HEK293 (cell line): ENCODE measurements around the gene LAMA2.

ENCODE experiments used
- CTCF ChIA-PET: fragments of 350-600 bp; formaldehyde crosslinking; extraction: SDS; loops from one replicate; lab custom pipeline; 2021; ENCODE audit warnings: antibody characterized with exemption; lab: Yijun Ruan, JAX
- POLR2A ChIA-PET: fragments of 300-600 bp; formaldehyde crosslinking; extraction: SDS; loops from one replicate; lab custom pipeline; 2020; ENCODE audit warnings: antibody characterized with exemption, inconsistent platforms; lab: Yijun Ruan, JAX
- H3K27ac ChIP-seq: fragments of 200-500 bp; sonication (Bioruptor generic); 2 replicates; pipeline ENCODE4 v1.5.1; 2014; ENCODE audit warnings: low read depth, low read length, control low read depth, inconsistent platforms; ENCODE audit errors: extremely low read depth
- H3K36me3 ChIP-seq, 2 experiments: fragments of 200-500 bp in 1 of 2; sonication (Bioruptor generic) in 1 of 2; 1 replicate in 1 of 2; 2 replicates in 1 of 2; pipeline ENCODE4 v1.5.1; 2014 to 2017; ENCODE audit warnings: inconsistent platforms in 2 of 2, low read length in 2 of 2; ENCODE audit not compliant: control insufficient read depth in 2 of 2, insufficient read depth in 1 of 2
- H3K4me1 ChIP-seq: fragments of 200-500 bp; sonication (Bioruptor generic); 2 replicates; pipeline ENCODE4 v1.5.1; 2014; ENCODE audit warnings: mild to moderate bottlenecking, low read length, inconsistent platforms; ENCODE audit not compliant: control insufficient read depth, insufficient read depth
- H3K4me3 ChIP-seq: 2 replicates; pipeline ENCODE4 v1.5.1; 2011; ENCODE audit warnings: low read depth, mild to moderate bottlenecking, control low read depth, low read length, moderate library complexity
- H3K9me3 ChIP-seq: fragments of 200-500 bp; sonication (Bioruptor generic); 2 replicates; pipeline ENCODE4 v1.5.1; 2014; ENCODE audit warnings: low read depth, low read length, inconsistent platforms; ENCODE audit not compliant: control insufficient read depth, insufficient read depth
- FEZF1 ChIP-seq: fragments of 450-650 bp; formaldehyde crosslinking; IDR thresholded peaks from 2 replicates; pipeline ENCODE4 v1.5.1; 2016; ENCODE audit warnings: missing biosample characterization, missing genetic modification characterization
- GLIS1 ChIP-seq: fragments of 450-650 bp; formaldehyde crosslinking; IDR thresholded peaks from 2 replicates; pipeline ENCODE4 v1.5.1; 2016; ENCODE audit warnings: missing biosample characterization, missing genetic modification characterization
- ZNF138 ChIP-seq: fragments of 450-650 bp; formaldehyde crosslinking; IDR thresholded peaks from 2 replicates; pipeline ENCODE4 v1.5.1; 2016; ENCODE audit warnings: missing biosample characterization, missing genetic modification characterization, borderline replicate concordance
- ZNF274 ChIP-seq, 2 experiments: fragments of 200-500 bp in 1 of 2; fragments of 450-650 bp in 1 of 2; sonication (Bioruptor generic) in 1 of 2; formaldehyde crosslinking in 1 of 2; IDR thresholded peaks; 2 replicates each; pipeline versions ENCODE4 v1.5.1 to v1.6.1; 2014 to 2016; ENCODE audit warnings: borderline replicate concordance in 1 of 2, inconsistent platforms in 1 of 2, low read length in 1 of 2, missing biosample characterization in 1 of 2, missing genetic modification characterization in 1 of 2
- ZNF324 ChIP-seq: fragments of 450-650 bp; formaldehyde crosslinking; IDR thresholded peaks from 2 replicates; pipeline ENCODE4 v1.5.1; 2016; ENCODE audit warnings: missing biosample characterization, missing genetic modification characterization
- ZNF391 ChIP-seq: fragments of 450-650 bp; formaldehyde crosslinking; IDR thresholded peaks from 2 replicates; pipeline ENCODE4 v1.5.1; 2016; ENCODE audit warnings: low read depth, missing biosample characterization, missing genetic modification characterization, borderline replicate concordance
- ZNF404 ChIP-seq: fragments of 450-650 bp; formaldehyde crosslinking; IDR thresholded peaks from 2 replicates; pipeline ENCODE4 v1.5.1; 2017; ENCODE audit warnings: missing biosample characterization, missing genetic modification characterization
- ZNF623 ChIP-seq: fragments of 450-650 bp; formaldehyde crosslinking; IDR thresholded peaks from 2 replicates; pipeline ENCODE4 v1.5.1; 2016; ENCODE audit warnings: missing biosample characterization, missing genetic modification characterization
- ZNF747 ChIP-seq: fragments of 450-650 bp; formaldehyde crosslinking; IDR thresholded peaks from 2 replicates; pipeline ENCODE4 v1.5.1; 2016; ENCODE audit warnings: missing biosample characterization, missing genetic modification characterization
- ZNF785 ChIP-seq: fragments of 450-650 bp; formaldehyde crosslinking; IDR thresholded peaks from 2 replicates; pipeline ENCODE4 v1.5.1; 2016; ENCODE audit warnings: missing biosample characterization, missing genetic modification characterization
- ZNF830 ChIP-seq: fragments of 450-650 bp; IDR thresholded peaks from 2 replicates; pipeline ENCODE4 v1.5.0; 2018; ENCODE audit warnings: missing biosample characterization, missing genetic modification characterization, low read depth, mild to moderate bottlenecking, moderate library complexity
- TF ChIP-seq, protein P1 (sequence below): fragments of 450-650 bp; formaldehyde crosslinking; IDR thresholded peaks from 2 replicates; pipeline ENCODE4 v1.5.1; 2016; ENCODE audit warnings: missing biosample characterization, missing genetic modification characterization
- TF ChIP-seq, protein P2 (sequence below): fragments of 450-650 bp; formaldehyde crosslinking; IDR thresholded peaks from 2 replicates; pipeline ENCODE4; 2016; ENCODE audit warnings: missing biosample characterization, missing genetic modification characterization
- TF ChIP-seq, protein P3 (sequence below): fragments of 450-650 bp; formaldehyde crosslinking; IDR thresholded peaks from 2 replicates; pipeline ENCODE4 v1.5.1; 2016; ENCODE audit warnings: missing biosample characterization, missing genetic modification characterization
- TF ChIP-seq, protein P4 (sequence below): fragments of 450-650 bp; formaldehyde crosslinking; IDR thresholded peaks from 2 replicates; pipeline ENCODE4 v1.5.1; 2017; ENCODE audit warnings: missing biosample characterization, missing genetic modification characterization
- TF ChIP-seq, protein P5 (sequence below): fragments of 450-650 bp; formaldehyde crosslinking; IDR thresholded peaks from 2 replicates; pipeline ENCODE4 v1.5.1; 2017; ENCODE audit warnings: missing biosample characterization, missing genetic modification characterization
- TF ChIP-seq, protein P6 (sequence below): fragments of 450-650 bp; formaldehyde crosslinking; optimal IDR thresholded peaks from 2 replicates; pipeline ENCODE3; 2016; ENCODE audit warnings: missing biosample characterization, mild to moderate bottlenecking, missing genetic modification characterization

The LAMA2 gene

DNA sequence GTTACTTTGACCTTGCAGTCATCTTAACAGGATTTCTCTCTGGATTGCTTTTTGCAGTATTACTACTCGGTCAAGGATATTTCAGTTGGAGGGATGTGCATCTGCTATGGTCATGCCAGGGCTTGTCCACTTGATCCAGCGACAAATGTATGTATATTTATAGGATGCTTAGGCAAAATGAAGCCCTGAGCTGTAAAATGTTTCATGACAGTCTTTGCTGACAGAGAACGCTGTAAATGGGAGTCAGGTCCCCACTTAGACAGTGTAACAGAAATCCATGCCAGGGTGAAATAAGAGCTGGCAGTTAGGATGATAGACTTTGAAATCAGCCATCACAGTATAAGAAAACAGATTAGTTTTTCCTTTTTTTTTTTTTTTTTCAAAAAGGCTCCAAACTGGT, 264.0 kb downstream of the LAMA2 start:
- ChIA-PET CTCF (interaction anchor here (0.7 kb wide), 1 partner anchor 346 kb away, joined by 4 read pairs; no protein-coding TSS in a partner anchor), POLR2A (interaction anchor here (0.6 kb wide), 1 partner anchor 41 kb away, joined by 3 read pairs; no protein-coding TSS in a partner anchor)
- Histone ChIP-seq H3K36me3 (no peaks in the 10 kb centered on the region), H3K4me3 (no peak overlapping the region), H3K4me1 (no peaks in the 10 kb centered on the region), H3K9me3 (no peaks in the 10 kb centered on the region), H3K27ac (no peak overlapping the region)
- TF ChIP-seq ZNF138, result no peak
- no peak for TF ChIP-seq ZNF391 (tag by site-specific recombination)
- TF ChIP-seq, protein P1, sequence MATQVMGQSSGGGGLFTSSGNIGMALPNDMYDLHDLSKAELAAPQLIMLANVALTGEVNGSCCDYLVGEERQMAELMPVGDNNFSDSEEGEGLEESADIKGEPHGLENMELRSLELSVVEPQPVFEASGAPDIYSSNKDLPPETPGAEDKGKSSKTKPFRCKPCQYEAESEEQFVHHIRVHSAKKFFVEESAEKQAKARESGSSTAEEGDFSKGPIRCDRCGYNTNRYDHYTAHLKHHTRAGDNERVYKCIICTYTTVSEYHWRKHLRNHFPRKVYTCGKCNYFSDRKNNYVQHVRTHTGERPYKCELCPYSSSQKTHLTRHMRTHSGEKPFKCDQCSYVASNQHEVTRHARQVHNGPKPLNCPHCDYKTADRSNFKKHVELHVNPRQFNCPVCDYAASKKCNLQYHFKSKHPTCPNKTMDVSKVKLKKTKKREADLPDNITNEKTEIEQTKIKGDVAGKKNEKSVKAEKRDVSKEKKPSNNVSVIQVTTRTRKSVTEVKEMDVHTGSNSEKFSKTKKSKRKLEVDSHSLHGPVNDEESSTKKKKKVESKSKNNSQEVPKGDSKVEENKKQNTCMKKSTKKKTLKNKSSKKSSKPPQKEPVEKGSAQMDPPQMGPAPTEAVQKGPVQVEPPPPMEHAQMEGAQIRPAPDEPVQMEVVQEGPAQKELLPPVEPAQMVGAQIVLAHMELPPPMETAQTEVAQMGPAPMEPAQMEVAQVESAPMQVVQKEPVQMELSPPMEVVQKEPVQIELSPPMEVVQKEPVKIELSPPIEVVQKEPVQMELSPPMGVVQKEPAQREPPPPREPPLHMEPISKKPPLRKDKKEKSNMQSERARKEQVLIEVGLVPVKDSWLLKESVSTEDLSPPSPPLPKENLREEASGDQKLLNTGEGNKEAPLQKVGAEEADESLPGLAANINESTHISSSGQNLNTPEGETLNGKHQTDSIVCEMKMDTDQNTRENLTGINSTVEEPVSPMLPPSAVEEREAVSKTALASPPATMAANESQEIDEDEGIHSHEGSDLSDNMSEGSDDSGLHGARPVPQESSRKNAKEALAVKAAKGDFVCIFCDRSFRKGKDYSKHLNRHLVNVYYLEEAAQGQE, result no peak
- TF ChIP-seq, protein P2, sequence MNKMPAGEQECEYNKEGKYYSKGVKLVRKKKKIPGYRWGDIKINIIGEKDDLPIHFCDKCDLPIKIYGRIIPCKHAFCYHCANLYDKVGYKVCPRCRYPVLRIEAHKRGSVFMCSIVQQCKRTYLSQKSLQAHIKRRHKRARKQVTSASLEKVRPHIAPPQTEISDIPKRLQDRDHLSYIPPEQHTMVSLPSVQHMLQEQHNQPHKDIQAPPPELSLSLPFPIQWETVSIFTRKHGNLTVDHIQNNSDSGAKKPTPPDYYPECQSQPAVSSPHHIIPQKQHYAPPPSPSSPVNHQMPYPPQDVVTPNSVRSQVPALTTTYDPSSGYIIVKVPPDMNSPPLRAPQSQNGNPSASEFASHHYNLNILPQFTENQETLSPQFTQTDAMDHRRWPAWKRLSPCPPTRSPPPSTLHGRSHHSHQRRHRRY (tag by site-specific recombination), result no peak
- no peak for TF ChIP-seq FEZF1 (tag by site-specific recombination)
- TF ChIP-seq, protein P3, sequence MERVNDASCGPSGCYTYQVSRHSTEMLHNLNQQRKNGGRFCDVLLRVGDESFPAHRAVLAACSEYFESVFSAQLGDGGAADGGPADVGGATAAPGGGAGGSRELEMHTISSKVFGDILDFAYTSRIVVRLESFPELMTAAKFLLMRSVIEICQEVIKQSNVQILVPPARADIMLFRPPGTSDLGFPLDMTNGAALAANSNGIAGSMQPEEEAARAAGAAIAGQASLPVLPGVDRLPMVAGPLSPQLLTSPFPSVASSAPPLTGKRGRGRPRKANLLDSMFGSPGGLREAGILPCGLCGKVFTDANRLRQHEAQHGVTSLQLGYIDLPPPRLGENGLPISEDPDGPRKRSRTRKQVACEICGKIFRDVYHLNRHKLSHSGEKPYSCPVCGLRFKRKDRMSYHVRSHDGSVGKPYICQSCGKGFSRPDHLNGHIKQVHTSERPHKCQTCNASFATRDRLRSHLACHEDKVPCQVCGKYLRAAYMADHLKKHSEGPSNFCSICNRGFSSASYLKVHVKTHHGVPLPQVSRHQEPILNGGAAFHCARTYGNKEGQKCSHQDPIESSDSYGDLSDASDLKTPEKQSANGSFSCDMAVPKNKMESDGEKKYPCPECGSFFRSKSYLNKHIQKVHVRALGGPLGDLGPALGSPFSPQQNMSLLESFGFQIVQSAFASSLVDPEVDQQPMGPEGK (tag by site-specific recombination), result no peak
- no peak for TF ChIP-seq ZNF274 (IDR thresholded peaks at IDR 0.05; ENCODE audit: low read length)
- TF ChIP-seq ZNF274 (tag by site-specific recombination; IDR thresholded peaks at IDR 0.05; ENCODE audit: borderline replicate concordance), result no peak
- TF ChIP-seq ZNF324 (tag by site-specific recombination), result no peak
- TF ChIP-seq ZNF747 (tag by site-specific recombination), result no peak
- TF ChIP-seq, protein P4, sequence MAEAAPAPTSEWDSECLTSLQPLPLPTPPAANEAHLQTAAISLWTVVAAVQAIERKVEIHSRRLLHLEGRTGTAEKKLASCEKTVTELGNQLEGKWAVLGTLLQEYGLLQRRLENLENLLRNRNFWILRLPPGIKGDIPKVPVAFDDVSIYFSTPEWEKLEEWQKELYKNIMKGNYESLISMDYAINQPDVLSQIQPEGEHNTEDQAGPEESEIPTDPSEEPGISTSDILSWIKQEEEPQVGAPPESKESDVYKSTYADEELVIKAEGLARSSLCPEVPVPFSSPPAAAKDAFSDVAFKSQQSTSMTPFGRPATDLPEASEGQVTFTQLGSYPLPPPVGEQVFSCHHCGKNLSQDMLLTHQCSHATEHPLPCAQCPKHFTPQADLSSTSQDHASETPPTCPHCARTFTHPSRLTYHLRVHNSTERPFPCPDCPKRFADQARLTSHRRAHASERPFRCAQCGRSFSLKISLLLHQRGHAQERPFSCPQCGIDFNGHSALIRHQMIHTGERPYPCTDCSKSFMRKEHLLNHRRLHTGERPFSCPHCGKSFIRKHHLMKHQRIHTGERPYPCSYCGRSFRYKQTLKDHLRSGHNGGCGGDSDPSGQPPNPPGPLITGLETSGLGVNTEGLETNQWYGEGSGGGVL (tag by site-specific recombination), result no peak
- TF ChIP-seq ZNF830 (tag by site-specific recombination), result no peak
- no peak for TF ChIP-seq ZNF623
- TF ChIP-seq ZNF404 (tag by site-specific recombination), result no peak
- no peak for TF ChIP-seq ZNF785 (tag by site-specific recombination)
- TF ChIP-seq, protein P5, sequence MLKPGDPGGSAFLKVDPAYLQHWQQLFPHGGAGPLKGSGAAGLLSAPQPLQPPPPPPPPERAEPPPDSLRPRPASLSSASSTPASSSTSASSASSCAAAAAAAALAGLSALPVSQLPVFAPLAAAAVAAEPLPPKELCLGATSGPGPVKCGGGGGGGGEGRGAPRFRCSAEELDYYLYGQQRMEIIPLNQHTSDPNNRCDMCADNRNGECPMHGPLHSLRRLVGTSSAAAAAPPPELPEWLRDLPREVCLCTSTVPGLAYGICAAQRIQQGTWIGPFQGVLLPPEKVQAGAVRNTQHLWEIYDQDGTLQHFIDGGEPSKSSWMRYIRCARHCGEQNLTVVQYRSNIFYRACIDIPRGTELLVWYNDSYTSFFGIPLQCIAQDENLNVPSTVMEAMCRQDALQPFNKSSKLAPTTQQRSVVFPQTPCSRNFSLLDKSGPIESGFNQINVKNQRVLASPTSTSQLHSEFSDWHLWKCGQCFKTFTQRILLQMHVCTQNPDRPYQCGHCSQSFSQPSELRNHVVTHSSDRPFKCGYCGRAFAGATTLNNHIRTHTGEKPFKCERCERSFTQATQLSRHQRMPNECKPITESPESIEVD (tag by site-specific recombination), result no peak
- TF ChIP-seq GLIS1 (tag by site-specific recombination), result no peak
- TF ChIP-seq, protein P6, sequence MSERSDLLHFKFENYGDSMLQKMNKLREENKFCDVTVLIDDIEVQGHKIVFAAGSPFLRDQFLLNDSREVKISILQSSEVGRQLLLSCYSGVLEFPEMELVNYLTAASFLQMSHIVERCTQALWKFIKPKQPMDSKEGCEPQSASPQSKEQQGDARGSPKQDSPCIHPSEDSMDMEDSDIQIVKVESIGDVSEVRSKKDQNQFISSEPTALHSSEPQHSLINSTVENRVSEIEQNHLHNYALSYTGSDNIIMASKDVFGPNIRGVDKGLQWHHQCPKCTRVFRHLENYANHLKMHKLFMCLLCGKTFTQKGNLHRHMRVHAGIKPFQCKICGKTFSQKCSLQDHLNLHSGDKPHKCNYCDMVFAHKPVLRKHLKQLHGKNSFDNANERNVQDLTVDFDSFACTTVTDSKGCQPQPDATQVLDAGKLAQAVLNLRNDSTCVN (tag by site-specific recombination), result no peak
